ENCODE data around the gene HBM.

DNA sequence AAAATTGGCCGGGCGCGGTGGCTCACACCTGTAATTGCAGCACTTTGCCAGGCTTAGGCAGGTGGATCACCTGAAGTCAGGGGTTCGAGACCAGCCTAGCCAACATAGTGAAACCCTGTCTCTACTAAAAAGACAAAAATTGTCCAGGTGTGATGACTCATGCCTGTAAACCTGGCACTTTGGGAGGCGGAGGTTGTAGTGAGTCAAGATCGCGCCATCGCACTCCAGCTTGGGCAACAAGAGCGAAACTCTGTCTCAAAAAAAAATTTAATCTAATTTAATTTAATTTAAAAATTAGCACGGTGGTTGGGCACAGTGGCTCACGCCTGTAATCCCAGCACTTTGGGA lies 12.9 kb downstream of the HBM start:
- TF ChIP-seq FOXM1 (IDR thresholded peaks at IDR 0.05; ENCODE audit: borderline replicate concordance) (no peak), SP1 (IDR thresholded peaks at IDR 0.05) (no peak), TARDBP (IDR thresholded peaks at IDR 0.05) (no peak), FOXA1 (IDR thresholded peaks at IDR 0.05) (no peak), SUZ12 (IDR thresholded peaks at IDR 0.05) (no peak), BHLHE40 (IDR thresholded peaks at IDR 0.05; ENCODE audit: borderline replicate concordance) (no peak), ARNT (IDR thresholded peaks at IDR 0.05) (no peak), NFRKB (IDR thresholded peaks at IDR 0.05) (no peak), L3MBTL2 (conservative IDR thresholded peaks at IDR 0.05) (no peak), LEF1 (IDR thresholded peaks at IDR 0.05; ENCODE audit: borderline replicate concordance) (no peak)
- TF ChIP-seq, protein P1, sequence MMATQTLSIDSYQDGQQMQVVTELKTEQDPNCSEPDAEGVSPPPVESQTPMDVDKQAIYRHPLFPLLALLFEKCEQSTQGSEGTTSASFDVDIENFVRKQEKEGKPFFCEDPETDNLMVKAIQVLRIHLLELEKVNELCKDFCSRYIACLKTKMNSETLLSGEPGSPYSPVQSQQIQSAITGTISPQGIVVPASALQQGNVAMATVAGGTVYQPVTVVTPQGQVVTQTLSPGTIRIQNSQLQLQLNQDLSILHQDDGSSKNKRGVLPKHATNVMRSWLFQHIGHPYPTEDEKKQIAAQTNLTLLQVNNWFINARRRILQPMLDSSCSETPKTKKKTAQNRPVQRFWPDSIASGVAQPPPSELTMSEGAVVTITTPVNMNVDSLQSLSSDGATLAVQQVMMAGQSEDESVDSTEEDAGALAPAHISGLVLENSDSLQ (IDR thresholded peaks at IDR 0.05): no peak
